HG02610 (cell line): Measurements from ENCODE around the gene MACROH2A2.
"Not testable (repeated sequence)": the region's sequence is repeated elsewhere in the genome, so short reads cannot be mapped to it uniquely, and the experiment has no call there.

ENCODE experiments used
- ATAC-seq: cut with Tn5 transposase; IDR thresholded peaks from one replicate; pipeline ENCODE4 v1.9.1; 2021; ENCODE audit warnings: mild to moderate bottlenecking, moderate library complexity; ENCODE audit not compliant: unreplicated experiment

The MACROH2A2 gene

DNA sequence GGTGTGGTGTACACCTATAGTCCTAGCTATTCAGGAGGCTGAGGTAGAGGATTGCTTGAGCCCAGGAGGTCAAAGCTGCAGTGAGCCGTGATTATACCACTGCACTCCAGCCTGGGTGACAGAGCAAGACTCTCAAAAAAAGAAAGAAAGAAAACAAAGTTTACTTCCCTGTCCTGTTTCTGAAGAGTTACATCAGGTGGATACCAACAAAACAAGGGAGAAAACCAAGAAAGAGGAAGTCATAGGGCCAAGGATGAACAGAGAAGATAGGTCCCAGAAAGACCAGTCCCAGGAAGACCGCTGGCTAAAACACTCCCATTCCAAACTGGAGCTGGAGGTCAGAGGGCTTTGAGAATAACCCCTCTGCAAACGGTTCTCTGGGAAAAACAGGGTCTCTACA lies 13.5 kb downstream of the MACROH2A2 start:
- no peak for ATAC-seq

DNA sequence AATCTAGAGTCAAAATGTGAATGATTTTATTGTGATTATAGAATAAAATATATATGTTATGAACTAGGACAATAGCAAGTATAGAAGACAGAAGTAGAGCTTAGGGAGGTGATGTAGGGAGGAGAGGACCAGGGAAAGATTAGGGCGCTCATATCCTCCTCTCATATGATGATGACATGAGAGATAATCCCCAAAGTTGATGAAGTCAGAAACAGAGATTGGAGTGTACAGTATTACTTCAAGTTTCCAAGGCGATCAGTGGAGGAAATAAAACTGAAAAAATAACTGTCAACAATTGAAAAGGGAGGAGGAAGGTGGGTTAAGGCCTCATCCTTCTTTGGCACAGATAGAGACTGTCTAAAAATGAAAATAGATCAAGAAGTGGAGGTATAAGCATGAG lies 14.9 kb downstream of the MACROH2A2 start:
- ATAC-seq = no peak

DNA sequence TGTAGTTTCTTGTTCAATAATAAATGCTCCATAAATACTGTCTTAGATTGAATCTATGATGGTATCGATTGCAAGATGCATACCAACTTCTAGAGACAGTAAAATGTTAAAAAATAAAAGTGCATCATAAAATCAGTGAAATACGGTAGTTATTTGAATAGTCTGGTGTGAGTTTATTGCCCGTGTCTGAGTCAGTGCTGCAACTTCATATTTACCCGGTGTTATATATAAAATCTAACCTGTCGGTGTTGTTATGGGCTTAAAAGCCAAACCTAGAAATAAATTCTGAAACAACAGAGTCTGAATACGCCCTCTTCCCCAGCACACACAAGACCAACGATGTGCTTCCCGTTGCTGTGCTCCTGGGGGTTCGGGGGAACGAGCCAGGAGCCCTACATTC lies 16.3 kb downstream of the MACROH2A2 start:
- ATAC-seq = no peak

DNA sequence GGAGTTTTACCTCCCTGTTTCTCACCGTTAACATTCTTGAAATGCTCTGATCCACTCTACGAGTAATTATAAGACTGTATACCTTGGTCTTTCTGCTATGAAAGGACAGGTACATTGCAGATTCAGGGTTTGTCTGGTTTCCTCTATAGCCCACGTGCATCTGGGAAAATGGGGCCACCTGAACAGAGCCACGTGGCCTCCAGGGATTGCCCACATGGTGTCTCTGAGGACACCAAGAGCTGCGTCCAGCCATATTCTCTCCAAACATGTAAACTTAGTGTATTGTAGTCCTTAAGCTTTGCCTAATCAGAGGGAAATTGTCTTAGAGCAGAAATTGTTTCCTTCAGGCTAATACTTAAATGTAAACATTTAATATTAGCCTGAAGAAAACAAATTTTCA lies 16.7 kb downstream of the MACROH2A2 start:
- ATAC-seq = no peak

DNA sequence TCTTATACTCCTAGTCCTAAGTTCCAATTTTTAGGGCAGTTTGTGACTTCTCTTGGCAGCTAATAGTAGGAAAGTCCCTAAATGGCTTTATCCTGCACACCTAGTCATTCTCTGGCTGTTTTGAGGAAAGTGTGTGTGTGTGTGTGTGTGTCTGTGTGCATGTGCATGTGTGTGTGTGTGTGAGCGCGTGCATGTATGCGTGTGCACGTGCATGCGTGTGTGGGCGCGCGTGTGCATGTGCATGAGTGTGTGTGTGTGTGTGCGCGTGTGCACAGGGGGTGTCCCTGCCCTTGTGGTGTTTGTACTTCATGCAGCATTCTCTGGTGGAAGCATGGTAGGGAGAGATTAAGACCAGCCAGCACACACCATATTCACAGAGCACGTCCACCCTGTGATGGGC lies 18.2 kb downstream of the MACROH2A2 start:
- no peak for ATAC-seq

DNA sequence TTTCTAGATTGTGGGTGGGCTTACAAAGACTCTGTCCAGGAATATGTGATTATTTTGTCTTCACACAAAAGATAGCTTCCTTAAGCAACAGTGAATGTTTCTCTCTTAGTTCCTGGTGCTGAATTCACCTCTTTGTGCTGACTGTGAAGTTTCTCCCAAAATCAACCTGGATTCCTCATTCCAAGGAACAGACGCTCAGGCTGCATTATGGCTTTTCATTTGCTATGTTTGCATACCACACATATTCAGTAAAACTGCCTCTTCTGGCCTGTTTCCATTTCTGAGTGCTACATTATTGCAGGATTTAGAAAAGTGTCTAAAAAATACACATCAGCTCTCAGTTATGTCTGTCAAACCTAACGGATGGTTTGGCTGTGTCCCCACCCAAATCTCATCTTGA lies 21.5 kb downstream of the MACROH2A2 start:
- no peak for ATAC-seq

DNA sequence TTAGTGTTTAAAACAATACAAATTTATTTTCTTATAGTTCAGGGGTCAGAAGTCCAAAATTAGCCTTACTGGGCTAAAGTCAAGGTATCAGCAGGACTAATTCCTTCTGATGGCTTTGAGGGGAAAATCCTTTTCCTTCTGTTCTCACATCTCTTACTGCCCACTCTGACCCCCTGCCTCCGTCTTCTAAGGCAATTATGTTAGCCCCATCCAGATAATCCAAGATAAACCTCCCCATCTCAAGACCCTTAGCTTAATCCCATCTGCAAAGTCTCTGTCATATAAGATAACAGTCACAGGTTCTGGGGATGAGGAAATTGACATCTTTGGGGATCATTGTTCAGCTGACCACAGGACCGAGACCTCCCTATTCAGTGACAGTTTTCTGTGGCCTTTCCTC lies 22.3 kb downstream of the MACROH2A2 start:
- no peak for ATAC-seq

DNA sequence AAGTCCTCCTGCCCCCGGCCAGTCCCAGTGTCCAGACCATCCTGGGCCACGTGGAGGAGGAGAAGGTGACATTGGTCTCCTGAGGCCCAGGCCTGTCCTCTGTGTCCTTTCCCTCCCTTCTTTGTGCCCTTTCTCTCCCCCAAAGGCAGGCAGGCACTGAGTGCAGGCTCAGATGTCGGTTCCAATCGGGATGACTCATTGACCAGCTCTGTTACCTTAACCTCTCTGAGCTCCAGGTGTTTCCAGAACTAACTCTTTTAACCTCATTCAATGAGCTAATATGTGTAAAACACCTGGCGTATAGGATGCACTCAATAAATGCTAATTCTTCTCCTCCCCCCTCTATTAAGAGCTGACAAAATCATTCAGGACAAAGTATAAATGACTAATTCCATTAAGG lies 25.7 kb downstream of the MACROH2A2 start:
- no peak for ATAC-seq

DNA sequence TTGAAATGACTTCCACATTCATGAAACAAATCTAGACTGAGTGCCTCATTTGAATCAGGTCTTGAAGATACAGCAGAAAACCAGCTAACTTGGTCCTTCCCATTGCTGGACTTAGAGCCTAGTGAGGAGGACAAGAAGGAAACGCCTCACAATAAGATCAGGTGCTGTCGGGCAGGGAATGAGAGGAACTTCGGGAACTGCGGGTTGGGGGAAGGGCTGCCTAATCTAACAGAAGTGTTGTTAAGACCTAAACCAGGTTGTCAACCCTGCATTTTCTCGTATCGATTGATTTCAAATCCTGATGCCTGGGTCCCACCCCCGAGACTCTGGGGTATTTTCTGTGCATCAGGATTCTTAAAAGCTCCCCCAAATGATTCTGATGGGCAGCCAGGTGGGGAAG lies 26.3 kb downstream of the MACROH2A2 start:
- ATAC-seq = no peak

DNA sequence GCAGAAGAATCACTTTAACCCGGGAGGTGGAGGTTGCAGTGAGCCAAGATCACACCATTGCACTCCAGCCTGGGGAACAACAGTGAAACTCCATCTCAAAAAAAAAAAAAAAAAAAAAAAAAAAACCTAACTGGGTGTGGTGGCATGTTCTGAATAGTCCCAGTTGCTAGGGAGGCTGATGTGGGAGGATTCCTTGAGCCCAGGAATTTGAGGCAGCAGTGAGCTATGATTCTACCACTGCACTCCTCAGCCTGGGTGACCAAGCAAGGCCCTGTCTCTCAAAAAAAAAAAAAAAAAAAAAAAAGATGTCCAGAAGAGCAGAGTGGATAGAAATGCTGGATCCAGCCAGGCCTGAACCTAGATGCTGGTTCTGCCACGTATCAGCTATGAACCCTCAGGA lies 28.1 kb downstream of the MACROH2A2 start:
- ATAC-seq = not testable (repeated sequence)

DNA sequence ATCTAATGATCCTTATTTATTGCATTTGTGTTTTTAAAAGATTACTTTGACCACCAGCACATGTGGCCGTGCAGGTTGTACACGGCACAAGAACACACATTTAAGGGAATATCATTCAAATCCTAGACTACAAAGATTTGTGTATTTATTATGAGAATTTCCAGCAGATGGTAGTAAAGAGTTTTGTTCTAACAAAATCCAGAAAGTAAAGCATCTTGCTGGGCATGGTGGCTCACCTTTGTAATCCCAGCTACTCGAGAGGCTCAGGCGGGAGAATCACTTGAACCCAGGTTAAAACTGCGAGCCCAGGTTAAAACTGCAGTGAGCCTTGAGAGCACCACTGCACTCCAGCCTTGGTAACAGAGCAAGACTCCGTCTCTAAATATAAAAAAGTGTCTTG lies 31.5 kb downstream of the MACROH2A2 start:
- no peak for ATAC-seq

DNA sequence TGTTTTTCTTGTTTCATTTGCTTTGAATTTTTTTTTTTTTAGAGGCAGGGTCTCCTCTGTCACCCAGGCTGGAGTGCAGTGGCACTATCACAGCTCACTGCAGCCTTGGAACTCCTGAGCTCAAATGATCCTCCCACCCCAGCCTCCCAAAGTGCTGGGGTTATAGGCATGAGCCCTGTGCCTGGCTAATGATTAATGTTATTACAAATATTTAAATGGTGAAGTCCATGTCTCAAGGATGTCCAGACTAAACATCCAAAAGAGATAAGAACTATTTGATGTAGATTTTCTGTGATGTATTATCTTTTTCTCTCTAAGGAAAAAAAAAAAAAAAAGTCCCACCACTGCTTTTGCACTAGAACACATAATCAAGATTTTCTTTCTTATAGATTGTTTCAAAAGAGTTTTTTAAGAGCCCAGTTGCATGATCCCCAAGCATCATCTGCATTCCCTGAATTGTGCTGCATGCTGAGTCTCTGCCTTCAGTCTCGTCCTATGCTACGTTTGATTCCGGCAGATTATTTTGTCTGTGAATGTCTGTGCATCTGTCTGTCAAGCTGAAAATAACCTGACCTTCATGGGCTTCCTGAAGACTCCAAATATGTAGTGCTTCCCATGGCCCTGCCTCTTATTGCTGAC lies 33.4 kb downstream of the MACROH2A2 start:
- no peak for ATAC-seq

DNA sequence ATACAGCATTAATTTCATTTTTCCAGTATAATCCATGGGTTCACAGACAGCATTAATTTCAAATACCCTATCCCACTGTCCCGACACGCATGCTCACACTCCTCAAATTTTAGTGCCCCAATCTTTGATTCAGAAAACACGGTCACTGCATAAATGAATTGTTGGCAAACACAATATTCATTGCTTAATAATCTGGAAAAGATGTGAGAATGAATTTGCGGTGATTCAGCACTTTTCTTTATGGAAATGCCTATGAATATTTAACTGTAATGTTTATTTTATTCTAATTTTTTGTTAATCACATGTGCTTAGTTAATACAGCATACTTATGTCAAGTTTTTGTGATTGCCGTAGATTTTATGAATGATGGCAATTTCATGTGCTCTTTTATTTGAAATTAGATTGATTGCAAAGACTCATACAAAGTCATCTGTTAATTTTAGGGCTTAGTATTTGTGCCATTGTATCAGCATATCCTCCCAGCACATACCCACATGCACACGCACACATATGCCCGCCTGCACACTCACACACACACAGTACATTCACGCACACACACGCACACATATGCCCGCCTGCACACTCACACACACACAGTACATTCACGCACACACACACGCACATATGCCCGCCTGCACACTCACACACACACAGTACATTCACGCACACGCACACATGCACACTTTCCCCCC lies 35.1 kb downstream of the MACROH2A2 start:
- ATAC-seq = no peak

DNA sequence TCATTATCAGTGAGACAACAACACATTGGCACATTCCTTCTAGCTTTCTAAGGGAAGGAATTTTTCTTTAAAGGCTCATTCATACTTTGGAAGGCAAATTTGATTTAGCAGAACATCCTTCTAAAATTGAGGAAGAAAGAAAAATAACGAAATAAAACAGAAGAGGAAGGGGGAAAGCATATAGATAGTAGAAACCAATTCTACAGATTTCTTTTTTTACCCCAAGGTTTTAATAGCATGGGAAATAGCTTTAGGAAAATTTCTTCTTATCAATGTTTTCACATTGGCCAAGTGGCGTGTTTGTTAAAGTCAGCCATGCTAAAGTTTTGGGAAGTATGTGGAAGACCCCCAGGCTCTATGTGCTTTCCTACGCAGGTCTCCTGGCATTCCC lies 35.7 kb downstream of the MACROH2A2 start:
- ATAC-seq = no peak

DNA sequence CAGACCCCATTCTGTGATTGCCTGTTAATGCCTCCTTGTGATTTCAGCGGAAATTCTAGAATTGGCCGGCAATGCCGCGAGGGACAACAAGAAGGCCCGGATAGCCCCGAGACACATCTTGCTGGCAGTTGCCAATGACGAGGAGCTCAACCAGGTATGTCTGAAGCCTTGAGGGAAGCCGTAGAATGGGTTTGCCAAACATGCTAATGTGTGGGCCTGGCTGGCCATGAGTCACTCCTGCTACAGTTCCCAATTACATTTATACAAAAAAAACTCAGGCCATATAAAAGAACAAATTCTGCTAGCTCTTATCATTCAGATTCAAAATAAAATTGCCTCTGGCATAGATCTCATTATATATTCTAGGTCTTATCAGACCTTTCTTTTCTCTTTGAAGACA lies 37.4 kb downstream of the MACROH2A2 start:
- ATAC-seq = no peak

DNA sequence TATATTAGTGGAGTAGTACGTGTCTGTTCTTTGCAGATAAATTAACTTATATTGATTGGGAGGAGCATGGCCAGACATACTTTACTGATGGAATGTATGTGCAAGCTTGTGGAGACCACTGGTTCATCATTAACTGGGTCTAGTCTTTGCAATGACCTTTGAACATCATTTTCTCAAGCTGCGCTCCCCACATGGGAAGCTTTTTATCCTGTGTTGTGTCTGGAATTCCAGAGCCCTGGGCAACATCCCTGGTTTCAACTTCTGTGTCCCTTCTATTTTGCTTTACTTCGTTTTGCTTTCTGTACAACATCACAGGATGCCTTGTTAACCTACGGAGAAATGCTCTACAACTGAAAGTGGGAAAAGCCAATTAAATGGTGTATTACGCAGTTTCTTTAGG lies 38.3 kb downstream of the MACROH2A2 start:
- no peak for ATAC-seq

DNA sequence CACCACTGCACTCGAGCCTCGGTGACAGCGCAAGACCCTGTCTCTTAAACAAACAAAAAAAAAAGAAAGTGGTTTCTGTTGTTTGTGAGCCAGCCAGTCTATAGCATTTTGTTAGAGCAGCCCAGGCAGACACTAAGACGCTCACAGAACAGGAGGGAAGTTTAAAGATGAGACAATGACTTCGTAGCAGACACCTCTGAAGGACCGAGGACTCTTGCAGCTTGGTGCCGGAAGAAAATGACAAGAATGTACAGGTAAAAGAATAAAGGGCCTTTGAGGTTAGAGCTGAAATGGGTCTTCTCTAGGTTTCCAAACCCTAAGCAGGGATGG lies 39.7 kb downstream of the MACROH2A2 start:
- no peak for ATAC-seq

DNA sequence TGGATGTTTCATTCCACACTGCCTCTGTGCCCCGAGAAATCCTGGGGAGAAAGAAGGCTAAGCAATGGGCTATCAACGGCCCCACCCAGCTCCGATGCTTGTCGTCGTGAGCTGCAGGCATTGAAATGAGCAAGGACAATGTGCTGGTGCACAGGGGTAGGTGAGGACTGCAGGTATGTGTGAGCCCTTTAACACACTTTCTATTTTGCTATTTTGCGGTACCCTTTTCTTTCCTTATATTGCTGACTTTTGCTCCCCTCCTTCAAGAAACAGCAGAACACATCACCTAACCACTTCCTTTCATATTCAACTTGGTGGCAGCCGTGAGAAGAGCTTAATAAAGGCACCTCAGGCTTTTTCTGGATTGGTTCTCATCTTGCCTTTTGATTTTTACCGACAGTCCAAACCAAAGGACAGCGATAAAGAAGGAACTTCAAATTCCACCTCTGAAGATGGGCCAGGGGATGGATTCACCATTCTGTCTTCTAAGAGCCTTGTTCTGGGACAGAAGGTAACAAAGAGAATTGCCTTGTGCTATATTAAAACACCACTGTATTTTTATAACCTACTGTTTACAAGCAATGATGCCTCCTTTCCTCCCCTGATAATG lies 40.8 kb downstream of the MACROH2A2 start:
- ATAC-seq = no peak

DNA sequence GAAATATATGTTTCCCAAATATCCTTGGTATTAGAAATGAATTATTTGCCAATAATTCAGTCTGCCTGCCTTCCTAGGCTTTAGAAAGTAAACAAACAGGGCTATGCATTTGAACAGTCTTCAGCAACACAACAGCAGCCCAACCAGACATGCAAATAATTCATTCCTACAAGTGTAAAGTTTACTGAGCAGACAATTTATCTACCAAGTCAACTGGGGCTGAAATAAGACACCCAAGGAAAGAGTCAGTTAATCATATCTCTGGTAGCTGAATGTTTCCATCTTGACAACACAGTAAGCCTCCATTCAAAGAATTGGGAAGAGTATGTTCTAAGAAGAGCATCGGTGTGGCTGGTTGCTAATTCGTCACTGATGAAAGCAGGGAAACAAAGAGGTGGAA lies 41.6 kb downstream of the MACROH2A2 start:
- ATAC-seq = no peak

DNA sequence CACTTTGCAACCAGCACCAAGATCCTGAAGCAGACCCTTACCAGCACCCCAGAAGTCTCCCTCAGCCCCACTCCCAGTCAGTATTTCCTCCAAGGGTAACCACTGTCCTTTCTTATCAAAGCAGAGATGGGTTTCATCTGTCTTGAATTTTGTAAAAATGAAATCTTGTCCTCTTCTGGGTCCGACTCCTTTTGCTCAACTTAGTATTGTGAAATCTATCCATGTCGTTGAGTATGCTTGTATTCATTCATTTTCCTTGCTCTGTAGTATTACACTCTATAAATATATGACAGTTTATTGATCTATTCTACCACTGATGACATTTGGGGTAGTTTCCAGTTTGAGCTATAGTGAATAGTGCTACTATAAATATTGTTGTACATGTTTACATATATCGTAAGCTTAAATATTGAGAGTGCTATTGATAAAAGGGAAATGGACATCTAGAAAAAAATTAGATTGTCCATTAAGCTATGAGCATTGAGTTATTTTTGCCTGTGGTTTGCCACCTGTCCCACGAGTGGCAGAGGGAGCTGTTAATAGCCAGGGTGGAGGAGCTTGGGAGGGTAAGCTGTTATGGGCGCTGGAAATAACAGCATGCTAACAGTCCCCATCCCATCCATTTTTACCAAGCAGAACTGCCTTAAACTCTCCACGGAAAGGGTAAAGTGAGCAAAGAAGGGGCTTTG lies 43.5 kb downstream of the MACROH2A2 start:
- ATAC-seq = no peak

DNA sequence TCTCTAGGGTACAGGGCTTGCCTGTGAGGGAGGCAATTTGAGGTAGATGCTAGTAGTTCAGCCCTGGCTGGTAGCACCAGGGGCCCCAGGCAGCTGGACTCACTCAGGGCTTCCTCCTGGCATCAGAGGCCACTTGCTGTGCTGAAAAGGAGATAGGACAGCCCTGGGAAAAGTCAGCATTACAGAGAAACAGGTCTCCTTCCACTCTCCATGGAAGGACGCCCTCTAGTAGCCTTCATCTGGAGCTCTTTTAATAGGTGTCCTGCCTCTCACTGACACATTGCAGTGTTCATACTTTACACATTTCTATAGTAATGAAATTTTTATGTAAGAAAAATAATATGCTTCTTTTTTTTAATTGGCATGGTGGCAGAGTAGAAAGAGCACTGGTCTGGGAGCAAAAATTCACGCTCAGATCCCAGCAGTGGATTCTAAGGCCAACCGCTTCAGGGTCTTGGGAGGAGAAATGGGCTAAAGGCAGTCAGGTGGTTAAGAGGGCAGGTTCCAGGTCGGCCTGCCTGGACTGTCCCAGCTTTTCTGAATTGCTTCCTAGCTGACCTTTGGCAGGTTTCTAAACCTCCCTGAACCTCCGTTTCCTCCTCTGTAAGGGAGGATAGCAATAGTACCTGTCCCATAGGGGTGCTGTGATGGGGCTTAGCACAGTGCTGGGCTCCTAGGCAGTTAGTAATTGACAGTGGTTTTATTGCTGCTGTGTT lies 44.2 kb downstream of the MACROH2A2 start:
- ATAC-seq = no peak
